Epidermal melanocyte (primary cell): ENCODE measurements around the gene SLC7A5.
"Not testable (repeated sequence)": the region's sequence is repeated elsewhere in the genome, so short reads cannot be mapped to it uniquely, and the experiment has no call there.

Experiments used
- DNase-seq: peaks from one replicate; pipeline ENCODE4 v3.0.0; 2011; ENCODE audit warnings: low spot score; ENCODE audit not compliant: insufficient read length

The SLC7A5 gene

DNA sequence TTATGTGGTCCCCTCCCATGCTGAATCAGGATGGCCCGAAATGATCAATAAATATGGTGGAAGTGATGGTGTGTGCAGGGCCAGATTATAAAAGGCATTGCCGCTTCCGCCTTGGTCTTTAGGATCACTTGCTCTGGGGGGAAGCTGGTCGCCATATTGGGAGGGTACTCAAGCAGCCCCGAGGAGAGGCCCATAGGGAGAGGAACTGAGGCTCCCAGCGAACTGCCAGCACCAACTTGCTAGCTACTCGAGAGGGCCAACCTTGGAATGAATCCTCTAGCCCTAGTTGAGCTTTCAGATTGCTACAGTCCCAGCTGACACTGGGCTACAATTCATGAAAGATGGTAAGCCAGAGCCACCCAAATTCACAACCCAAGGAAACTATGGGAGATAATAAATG is 19.0 kb upstream of the SLC7A5 start:
- not testable (repeated sequence) for DNase-seq

DNA sequence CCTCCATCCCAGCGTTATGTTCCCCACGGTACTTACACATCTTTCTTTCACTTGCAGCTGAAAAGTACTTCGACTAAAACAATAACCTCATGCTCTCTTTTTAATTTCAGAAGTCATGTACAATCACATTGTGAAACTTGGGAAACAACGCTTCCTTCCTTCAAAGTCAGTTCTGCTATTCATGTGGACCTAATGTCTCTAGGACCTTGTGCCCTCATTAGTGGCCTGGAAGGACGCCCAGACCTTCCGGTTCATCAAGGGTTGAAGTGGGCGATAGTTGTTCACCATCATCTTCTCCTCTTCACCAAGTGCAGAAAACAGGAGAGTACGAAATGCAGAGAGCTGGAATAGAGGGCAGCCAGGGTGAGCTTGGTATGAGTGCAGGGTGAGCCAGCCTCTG is 18.6 kb upstream of the SLC7A5 start:
- not testable (repeated sequence) for DNase-seq

GRCh38 chr16:87885371-87885967 is 16.2 kb upstream of the SLC7A5 start:
- not testable (repeated sequence) for DNase-seq

- DNase-seq: no peak
Measured at GRCh38 chr16:87882436-87883019, 13.2 kb upstream of the SLC7A5 start.

GRCh38 chr16:87881324-87882200 is 12.3 kb upstream of the SLC7A5 start:
- no peak for DNase-seq

GRCh38 chr16:87880117-87880696 is 10.9 kb upstream of the SLC7A5 start:
- no peak for DNase-seq

GRCh38 chr16:87879411-87880013 is 10.2 kb upstream of the SLC7A5 start:
- not testable (repeated sequence) for DNase-seq

DNA sequence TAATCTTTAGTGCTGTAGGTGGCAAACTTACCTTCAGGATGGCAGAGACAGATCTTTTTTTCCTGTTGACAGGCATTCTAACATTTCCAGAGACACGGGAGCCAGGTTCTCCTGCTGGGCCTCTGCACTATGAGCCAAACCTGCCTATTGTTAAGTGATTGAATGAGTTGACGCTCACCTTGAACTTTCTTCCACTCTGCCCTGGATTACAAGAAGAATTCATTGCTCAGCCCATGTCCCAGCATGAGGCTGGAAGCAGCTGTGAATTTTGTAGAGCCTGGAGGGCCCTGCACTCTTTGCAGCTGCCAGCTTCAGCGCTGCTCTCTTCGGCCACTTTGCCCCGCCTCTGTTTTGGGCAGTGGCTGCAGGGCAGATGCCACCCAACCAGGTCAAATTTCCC is 9.4 kb upstream of the SLC7A5 start:
- no peak for DNase-seq

DNA sequence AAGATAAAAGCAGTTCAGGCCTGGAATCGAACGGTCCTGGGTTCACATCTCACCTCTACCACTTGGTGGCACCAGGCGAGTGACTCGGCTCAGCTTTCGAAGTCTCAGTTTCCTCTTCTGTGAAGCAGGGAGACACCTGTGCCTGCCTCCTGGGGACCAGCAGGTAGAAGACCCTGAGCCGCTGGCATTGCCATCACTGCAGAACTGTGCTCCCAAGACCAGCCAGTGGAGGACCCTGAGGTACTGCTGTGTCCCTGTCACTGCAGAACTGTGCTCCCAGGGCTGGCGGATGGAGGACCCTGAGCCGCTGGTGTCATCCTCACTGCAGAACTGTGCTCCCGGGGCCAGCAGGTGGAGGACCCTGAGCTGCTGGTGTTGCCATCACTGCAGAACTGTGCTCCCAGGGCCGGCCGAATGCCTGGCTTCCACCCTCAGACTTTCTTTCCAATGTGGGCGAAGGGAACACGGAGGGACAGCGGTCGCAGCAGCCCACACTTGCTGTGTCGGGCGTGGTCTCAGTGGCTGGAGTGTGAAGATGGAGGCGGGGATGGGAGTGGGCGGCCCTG is 8.7 kb upstream of the SLC7A5 start:
- DNase-seq: no peak

DNA sequence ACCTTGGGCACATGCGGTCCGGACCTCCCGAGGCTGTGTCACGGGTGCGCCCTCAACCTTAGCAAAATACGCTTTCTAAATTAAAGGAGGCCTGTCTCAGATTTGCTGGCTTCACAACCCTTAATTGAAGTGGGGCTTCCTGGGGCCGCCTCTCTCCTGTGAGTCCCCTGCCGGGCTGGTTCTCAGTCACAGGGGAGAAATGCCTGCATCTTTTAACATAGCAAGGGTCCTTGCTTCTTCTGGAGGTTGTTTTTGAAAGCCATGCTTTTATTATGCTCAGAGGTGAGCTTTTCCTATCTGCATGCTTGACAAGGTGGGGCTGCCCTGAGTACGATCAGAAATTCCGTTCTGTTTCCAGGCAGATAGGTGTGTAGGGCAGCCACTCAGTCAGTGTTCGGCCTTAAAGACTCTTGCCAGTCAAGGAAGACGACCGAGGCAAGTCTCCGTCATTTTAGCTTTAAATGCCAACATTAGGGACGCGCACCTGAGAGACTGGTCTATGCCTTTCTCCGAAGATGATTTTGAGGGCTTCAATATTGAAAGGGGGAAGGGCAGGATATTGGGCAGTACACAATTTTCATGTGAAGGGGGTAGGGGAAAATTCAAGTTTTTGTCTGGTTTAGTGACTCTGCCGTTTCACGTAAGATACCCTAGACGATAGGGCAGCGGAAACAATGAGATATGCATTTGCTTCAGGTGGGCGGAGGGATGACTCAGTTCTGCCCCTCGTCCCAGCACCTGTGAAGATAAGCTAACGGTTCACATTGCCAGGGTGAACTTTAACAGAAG is 5.5 kb upstream of the SLC7A5 start:
- DNase-seq: no peak

GRCh38 chr16:87870418-87871291 is 1.3 kb upstream of the SLC7A5 start:
- DNase-seq: not testable (repeated sequence)

DNA sequence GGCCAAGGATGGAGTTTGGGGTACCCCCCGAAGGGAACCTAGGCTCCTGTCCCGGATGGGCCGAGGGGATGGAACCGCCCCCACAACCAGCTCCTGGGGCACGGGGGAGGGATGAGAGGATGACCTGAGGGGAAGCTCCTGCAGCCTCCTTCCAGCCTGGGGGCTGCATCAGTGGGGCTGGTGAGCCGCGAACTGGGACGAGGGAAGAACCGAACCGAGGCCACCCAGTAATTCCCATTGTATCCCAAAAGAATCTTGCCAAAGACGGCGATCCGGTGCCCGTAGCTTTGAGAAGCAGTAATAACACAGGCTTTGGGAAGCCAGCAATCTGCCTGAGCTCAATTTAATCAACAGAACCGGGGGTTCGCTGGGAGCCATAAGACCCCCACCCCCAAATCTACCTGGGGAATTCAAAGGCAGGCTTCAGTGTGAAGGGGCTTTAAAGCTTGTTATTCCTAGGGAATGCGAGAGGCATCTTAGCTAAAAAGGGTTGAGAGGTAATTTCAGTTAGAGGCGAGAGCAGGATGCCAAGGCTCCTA is 641 bp upstream of the SLC7A5 start:
- not testable (repeated sequence) for DNase-seq

GRCh38 chr16:87868254-87869029 is 865 bp downstream of the SLC7A5 start:
- DNase-seq: not testable (repeated sequence)

DNA sequence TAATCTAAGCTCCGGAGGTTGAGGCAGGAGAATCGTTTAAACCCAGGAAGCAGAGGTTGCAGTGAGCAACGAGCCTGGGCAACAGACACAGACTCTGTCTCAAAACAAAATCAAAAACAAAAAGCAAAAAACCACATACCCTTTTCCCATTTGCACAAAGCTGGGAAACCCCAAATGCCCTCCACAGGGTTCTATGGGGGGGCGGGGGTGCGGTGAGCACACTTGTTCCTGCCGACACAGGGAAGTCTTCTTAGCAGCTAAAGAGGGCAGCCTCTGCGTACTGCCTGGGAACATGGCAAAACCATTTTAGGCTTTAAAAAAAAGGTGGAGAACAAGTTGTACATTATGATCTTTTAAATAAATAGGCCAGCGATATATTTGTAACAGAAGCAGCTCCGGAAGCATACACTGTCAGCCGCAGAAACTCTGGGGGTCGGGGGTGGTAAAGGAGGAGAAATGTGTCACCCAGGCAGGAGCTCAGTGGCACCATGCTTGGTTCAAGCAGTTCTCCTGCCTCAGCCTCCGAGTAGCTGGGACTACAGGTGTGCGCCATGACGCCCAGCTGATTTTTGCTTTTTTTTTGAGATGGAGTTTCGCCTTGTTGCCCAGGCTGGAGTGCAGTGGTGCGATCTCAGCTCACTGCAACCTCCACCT is 3.3 kb downstream of the SLC7A5 start:
- DNase-seq: not testable (repeated sequence)

GRCh38 chr16:87864331-87864989 is 4.8 kb downstream of the SLC7A5 start:
- DNase-seq: no peak

- not testable (repeated sequence) for DNase-seq
Measured at GRCh38 chr16:87863327-87863635, 6.0 kb downstream of the SLC7A5 start.

- DNase-seq: not testable (repeated sequence)
Measured at GRCh38 chr16:87862597-87863326, 6.5 kb downstream of the SLC7A5 start.
